ENCODE results near the gene GPR4.
"Not testable (repeated sequence)": the region's sequence is repeated elsewhere in the genome, so short reads cannot be mapped to it uniquely, and the experiment has no call there.

The GPR4 gene

DNA sequence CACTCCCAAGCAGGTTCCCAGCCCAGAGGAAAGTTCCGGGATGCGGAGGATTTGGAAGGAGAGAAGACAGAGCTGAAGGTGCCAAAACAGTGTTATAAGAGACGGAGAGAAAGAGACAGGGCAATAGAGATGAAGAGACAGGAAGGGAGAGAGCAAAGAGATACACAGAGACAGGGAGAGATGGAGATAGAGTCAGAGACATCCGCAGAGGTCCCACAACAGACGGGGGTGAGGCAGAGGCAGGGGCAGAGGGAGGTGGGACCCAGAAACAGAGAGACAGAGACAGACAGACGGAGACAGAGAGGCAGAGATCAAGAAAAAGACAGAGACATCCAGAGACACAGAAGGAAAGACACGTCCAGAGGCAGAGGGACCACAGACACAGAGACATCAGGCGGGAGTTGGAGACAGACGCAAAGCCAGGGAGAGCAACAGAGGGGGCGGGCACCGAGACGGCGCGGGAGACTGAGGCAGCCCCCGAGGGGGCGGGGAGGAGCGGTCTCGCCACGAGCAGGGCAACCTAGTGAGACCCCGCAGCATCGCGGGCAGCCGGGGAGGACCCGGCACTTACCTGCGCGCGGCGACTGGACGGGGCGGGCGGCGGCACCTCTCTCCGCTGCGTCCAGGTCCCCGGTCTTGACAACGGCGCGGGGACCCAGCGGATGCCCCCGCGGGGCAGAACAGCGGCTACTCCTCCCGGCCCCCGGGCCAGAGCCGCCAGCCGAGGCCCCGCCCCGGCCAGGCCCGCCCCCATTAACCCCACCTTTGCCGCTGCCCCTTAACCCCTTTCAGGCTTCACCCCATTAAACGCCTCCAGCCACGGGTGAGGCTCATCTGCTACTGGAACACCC, at the start of gene GPR4:
Gene GPR4, minus strand, starts transcription at position 689 of the 851 bp plus-strand sequence. CDS start 10,346 bp downstream, outside the sequence.
- DNase-seq, result no peak

DNA sequence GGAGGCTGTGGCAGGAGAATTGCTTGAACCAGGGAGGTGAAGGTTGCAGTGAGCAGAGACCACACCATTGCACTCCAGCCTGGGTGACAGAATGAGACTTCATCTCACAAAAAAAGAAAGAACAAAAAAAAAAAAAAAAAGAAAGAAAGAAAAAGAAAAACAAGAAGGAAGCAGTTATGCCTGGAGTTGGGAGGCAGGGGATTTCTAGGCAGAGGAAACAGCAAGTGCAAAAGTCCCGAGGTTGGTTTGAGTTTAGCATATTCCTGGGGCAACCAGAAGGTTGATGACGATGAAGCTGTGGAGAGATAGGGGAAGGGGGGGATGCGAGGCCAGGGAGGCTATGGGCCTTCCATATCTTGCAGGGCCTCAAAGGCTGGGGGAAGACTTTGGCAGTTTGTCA, 48.7 kb upstream of the GPR4 start:
- DNase-seq, result no peak

DNA sequence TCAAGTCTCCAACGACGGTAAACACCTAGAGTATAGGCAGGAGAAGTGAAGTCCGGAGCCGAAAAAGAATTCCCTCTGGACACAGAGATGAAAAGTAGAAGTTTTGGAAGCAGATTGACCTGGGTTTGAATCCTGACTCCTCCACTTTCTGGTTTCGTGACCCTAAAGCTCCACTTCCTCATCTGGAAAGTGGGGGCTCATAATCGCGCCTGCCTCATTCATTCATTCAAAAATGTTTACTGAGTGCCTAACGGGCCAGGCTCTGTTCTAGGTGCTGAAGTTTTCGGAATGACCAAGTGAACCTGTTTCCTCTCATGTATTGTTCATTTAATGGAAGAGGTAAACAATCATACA, 44.3 kb upstream of the GPR4 start:
- no peak for DNase-seq

DNA sequence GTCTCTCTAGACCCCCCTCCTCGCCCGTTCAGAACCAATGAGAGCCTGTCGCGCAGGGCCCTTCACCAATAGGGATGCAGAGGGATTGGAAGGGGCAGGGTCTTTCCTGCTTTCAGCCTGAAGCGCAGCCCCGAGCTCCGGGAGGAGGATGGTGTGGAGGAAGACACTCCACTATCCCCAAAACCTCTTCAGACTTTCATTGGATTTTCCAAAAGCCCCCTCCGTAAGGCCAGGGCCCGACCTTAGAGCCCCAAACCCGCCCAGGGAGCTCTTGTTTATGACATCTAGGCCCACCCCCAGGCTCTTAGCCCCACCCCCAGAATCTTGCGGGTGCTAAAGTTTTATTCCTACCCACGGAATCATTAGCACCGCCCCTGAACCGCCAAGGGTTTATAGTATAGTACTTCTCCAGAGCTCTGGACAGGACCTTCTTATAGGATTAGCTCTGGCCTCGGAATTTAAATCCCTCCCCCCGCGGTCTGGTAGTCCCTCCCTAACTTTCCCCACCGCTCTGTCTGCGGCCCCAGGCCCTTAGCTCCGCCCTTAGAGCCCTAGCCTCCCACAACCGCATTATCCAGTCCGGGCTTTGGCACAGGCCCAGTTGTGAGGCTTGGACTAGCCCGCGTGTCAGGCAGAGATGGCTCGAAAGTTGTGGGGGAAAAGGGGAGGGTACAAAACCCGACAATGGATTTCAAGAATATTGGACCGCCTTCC, 43.8 kb upstream of the GPR4 start:
- DNase-seq, result peak; percentile 94

DNA sequence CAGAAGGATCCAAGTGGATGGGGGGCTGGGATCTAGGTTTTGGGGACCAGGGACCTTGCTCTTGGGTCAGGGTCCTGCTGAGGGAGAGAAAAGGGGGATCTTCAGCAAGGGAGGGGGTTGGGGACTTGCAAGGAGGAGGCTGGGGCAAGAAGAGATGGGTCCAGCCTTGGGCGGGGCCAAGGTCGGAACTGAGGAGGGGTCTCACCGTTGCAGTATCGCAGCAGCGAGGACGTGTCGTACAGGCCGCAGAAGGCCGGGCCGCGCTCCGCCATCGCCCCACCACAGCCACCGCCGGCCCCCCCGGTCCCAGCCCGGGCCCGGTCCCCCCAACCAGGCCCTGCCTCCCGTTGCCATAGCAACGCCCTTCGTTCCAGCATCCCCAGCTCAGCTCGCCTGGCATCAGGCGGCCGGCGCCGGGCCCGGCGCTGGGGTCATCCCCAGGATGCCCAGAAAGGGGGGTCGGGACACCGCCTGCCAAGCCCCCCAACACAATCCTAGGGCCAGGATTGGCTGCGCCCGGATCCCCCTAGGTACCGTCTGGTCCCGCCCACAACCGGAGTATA, 43.1 kb upstream of the GPR4 start:
- no peak for DNase-seq

DNA sequence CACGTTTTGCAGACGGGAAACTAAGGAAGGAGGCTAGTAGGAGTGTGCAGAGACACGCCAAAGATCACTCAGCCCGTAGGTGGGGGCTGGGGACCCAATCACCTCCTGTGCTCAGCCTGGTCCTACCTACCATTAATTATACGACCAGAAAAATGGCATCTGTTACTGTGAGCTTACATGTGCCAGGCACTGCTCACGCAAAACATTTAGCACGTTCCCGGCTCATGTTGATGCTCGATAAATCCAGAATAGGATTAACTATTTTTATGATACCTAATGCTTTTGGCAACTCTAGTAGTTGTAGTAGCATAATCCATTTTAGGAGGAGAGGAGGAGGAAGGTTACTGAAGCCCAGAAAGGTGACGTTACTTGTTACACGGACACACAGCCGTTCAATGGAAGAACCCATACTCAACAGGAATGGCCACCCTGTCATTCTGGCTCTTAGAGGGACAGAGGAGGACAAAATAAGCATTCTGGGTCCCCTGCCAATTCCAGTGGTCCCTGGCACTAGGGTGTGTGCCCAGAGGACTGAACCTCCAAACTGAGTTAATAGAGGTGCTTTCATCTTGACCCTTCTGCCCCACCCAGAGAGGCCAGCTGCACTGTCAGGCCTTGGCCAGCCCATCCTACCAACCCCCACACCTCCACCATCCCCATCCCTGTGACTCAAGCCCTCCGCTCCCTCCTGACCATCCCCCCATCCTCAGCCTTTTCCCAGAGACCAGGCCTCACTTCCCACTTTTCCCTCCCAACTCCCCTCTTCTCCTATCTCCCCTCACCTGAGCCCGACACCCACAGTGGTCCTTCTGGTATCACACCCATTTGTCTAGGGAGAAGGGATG, 42.1 kb upstream of the GPR4 start:
- DNase-seq, result no peak

DNA sequence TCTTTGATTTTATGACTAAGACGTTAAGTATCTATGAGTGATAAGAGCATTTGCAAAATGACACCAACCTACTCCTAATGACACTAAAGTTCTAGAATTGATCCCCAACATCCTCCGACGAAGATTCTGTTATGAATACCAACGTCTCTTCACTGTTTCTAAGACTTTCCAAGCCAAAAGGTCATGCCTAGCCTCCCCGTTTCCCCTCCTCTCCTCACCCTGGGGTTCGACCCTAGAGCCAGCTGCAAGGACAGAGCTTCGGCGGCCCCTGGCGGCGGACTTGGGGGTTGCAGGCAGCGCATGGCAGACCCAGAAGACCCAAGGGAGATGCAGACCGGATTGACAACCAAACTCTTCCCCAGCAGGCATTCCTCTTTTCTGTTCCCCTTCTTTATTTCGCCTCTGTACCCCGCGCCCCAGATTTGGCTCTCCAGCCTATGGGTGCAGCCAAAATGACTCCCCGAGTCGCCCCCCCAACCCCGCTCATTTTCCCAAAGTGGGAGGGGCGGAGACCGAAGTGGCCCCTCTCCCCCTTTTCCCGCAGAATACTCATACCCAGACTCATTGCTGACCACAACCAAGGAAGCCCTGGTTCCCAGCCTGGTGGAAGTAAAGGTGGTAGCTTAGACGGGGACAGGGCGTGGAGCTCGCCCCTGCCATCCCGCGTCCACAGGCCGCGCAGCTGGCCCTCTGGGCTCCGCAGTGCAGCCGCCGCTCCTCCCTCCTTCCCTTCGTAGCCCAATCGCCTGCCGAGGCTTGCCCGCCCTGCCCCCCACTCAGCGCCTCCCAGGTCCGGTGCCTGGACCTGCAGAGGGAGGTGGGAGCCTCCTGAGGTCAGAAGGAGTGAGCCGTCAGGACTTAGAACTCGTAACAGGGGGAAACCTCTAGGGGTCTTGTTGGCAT, 41.3 kb upstream of the GPR4 start:
- DNase-seq, result peak; percentile 93

DNA sequence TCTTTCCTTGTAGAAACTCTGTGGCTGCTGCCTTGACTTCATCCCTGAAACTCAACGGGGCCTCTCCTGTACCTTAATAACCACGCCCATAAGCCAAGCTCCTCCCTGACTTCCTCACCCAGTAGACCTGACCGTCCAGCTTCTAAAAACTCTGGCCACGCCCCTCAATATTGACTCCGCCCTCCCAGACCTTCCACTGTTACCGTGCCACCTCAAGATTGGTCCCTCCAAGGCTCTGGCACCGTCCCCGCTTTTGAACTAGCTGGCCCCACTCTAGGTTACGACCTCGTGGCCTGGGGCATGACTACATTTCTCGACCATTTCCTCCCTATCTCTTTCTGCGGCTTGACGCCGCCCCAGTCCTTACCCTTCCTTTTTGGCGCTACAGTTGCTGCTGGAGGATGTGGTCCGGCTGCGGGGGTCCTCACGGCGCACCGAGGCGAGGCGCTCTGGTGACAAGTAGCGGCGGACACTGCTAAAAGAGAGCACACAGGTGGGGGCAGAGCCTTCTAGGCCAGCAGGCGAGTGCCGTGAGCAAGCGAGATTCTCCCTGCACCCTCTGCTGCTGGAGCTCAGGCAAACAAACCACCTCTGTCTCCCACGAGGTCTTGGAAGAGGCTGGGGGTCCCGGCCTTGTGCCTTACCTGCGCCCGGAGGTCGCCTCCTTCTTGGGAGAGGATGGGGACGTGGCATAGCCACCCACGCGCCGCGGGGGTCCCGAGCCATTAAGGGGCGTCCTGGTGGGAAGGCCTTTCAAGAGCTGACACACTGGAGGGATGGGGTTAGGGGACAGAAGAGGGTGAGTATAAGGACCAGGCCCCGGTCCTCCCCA, 39.5 kb upstream of the GPR4 start:
- DNase-seq, result no peak

DNA sequence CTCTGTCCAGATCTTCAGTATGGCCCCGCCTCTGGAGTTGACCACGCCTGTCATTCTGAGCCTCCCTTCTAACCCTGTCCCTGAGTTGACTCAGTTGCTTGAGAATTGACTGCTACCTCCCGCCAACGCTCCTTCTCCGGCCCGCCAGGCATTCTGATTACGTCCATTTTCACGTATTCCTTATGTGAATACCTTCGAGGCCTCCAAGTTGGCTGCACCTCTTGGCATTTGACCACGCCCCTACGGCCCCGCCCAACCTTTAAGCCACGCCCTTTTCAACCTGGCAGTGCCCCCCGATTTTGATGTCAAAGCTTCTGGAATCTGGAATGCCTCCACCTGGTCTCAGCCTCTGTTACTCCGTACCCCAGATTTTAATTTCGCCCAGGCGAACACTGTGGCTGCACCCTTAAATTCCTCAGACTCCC, 38.8 kb upstream of the GPR4 start:
- DNase-seq, result no peak

DNA sequence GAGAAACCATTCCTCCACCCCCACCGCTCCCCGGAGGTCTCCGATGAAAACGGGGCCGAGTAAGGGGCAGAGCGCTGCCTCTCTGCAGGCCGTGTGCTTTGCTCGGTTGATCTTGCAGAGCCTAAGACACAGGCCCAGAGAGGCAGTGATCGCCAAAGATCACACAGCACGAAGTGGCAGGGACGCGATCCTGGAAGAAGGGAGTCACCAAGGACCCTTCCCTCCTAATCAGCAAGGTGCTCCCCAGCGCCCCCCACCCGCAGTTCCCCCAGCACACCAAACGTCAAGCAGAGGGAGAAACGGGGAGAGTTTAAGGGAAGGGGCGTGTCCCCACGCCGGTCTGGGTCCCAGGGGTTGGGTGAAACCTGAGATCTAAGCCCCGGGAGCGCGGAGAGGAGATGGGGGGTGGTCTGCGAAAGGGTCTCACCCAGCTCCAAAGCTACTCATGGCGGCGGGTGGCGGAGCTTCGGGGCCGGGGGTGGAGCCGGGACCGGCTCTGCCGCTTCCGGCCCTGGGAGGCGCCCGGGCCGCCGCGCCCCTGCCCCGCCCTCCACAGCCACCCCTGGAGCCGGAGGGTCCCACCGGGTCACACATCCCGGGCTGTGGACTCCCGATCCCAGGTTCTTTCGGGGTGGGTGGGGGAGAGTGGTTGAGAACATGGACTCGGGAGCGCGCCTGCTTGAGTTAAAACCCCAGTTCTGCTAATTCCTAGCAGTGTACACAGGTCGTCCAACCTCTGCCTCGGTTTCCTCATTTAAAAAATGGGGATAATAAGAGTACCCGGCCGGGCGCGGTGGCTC, 37.1 kb upstream of the GPR4 start, which contains the start of gene EML2:
Gene EML2, minus strand, starts transcription at position 468 of the 800 bp plus-strand sequence. Its CDS starts 21 bp downstream, at position 447.
- DNase-seq, result peak; percentile 52

DNA sequence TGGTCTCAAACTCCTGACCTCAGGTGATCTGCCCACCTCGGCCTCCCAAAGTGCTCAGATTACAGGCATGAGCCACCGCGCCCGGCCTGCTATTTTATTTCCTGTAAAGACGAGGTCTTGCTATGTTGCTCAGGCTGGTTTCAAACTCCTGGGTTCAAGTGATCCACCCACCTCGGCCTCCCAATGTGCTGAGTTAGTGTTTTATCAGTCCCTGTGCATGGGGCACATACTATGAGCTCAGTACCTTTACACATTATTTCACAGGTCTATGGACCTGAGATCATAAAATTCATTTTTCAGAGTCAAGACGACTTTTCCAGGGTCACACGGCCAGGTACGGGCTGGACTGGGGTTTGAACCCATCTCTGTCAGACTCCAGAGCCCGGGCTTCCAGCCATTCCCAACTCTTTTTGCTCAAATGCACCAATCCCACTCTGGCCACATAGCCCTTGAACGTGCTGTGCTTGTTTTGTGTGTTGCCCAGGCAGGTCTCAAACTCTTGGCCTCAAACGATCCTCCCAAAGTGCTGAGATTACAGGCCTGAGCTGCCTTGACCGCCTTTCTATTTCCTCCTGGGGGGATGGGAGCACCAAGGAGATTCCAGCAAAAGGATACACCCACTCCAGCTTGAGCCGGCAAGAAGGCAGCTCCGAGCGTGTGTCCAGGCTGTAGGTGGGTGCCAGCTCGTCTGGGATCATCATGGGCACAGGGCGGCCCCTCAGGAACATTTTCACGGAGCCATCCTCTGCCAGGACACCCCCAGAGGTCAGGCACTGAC, 36.1 kb upstream of the GPR4 start:
- DNase-seq, result no peak

DNA sequence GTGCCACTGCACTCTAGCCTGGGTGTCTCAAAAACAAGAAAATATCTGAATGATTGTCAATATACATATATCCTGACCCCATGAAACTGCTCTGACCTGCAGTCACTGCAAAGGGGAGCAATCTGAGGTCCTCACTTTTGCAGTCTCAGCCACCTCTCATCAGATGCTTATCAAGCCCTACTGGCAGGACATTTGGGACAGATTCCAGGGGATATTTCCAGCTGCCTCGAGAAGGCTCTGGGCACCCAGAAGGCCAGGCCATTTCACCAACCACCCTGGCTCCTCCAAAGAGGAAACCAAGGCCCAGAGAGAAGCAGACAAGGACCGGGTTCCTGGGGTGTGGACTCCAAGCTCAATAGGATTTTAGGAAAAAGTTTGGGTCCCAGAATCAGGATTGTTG, 34.9 kb upstream of the GPR4 start:
- no peak for DNase-seq

DNA sequence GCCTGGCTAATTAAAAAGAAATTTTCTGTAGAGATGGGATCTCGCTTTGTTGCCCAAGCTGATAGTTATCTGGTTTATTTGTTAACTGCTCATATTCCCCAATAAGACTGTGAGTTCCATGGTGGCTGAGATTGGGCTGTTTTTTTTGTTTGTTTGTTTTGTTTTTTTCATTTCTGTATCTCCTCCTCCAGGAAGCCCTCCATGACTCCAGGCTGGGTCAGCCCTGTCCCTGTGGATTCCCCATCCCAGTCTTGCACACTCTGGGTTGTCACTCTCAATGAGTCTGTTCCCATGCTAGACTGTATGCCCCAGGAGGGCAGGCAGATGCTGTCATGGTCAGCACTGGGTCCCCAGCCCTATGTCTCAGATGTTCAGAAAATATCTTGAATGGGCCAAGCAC, 34.3 kb upstream of the GPR4 start:
- no peak for DNase-seq

DNA sequence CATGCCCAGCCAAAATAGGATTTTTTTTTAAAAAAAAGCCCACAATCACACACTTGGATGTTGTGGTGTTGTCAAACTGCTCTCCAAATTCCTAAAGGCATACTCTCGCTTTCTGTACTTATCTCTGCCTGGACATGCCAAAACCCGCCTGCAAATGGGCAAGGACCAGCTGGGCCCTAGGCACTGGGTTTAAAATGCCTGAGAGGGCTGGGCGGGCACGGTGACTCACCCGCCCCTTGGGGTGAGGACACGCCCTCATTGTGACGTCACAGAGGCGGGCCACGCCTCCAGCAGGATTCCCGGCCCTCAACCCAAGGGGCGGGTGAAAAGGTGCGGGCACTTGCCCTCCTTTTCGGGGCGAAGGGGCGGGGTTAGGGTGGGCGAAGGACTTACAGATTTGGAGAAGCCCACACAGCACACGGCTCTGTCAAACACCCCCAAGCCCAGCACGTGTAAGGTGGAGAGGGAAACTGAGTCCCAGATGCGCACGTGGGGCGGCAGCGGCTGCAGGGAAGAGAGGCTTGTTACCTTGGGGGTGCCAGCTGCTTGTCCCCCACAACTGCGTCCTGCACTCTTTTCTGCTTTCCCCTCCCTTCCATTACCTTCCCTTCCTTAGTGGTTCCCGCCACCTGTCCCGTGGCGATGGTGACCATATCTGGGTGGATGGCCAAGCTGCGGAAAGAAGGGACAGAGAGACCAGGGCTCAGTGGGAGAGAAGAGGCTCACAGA, 30.6 kb upstream of the GPR4 start:
- peak; percentile 72 for DNase-seq

DNA sequence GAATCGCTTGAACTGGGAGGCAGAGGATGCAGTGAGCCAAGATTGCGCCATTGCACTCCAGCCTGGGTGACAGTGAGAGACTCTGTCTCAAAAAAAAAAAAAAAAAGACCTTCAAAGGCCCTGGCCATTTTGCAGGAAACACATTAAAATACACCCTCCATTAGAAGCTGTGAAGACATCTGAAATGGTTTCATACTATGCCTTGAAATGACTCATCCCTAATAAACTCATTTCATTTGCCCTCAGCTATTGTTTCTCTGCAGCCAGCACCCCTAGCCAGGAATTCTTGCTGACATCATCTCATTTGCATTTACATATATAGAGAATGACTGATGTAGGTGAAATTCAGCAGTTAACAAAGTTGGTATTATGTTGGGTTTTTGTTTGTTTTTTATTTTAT, 28.5 kb upstream of the GPR4 start:
- no peak for DNase-seq

DNA sequence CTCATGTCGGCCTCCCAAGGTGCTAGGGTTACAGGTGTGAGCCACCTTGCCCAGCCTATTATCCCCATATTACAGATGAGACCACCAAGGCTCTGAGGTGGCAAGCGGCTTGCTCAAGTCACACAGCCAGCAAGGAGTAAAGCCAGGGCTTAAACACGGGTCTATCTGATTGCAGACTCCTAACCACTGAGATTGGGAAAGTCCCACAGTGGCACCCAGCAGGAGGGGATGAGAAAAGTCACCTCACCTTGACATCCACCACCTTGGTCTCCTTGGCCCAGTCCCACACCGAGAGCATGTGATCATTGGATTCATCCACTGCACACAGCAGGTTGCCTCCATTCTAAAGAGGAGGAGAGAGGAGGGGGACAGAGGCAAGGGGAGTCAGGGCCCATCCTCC, 27.7 kb upstream of the GPR4 start:
- no peak for DNase-seq

DNA sequence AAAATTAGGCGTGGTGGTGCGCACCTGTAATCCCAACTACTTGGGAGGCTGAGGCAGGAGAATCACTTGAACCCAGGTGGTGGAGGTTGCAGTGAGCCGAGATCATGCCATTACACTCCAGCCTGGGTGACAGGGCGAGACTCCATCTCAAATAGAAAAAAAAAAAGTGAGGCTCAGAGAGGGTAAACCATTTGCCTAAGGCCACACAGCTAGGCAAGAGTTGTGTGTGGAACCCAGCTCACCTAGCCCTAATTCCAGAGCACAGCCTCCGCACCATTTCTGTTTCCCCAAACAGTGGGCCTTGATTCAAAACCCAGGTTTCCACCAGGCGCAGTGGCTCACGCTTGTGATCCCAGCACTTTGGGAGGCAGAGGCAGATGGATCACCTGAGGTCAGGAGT, 26.2 kb upstream of the GPR4 start:
- not testable (repeated sequence) for DNase-seq

DNA sequence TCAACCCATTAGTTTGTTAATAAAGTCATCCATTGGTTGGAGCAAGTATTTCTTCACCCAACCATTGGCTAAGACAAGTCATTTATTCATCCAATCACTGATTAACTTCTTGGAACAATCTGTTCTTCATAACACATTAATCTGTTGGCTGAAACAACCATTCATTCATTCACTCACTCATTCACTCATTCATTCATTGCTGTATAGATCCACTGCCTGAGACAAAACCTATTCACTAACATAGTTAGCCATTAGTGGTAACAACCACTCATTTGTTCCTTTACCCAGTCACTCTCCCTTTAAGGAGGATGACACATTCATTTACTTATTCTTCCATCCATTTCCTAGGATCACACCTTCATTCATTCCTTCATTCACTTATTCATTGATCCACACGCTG, 22.0 kb upstream of the GPR4 start:
- no peak for DNase-seq

All from retina (tissue), 1 donor.